ENCODE measurements around the gene SBF1. TPM values are rescaled to one million over a fixed set of nuclear protein-coding genes. Genes with fewer than 3 reads are reported as not detected.

SBF1 gene
- total and polyA plus RNA-seq, 2 of the 13 experiments (the other 11 are each of a cell fraction or from before 2014, with no cell fraction given) = 31.7 to 40.9 TPM

- no peak for TF ChIP-seq AKNA (CRISPR knock-in tag; IDR thresholded peaks at IDR 0.05; ENCODE audit: borderline replicate concordance)
- TF ChIP-seq LRRFIP1 (CRISPR knock-in tag; conservative IDR thresholded peaks at IDR 0.05) = no peak
- peak; percentile 79 for TF ChIP-seq SKI (IDR thresholded peaks at IDR 0.05; ENCODE audit: partially characterized antibody)
- TF ChIP-seq ZNF576 (CRISPR knock-in tag; IDR thresholded peaks at IDR 0.05) = no peak
- TF ChIP-seq ELK4 (CRISPR knock-in tag; IDR thresholded peaks at IDR 0.05; ENCODE audit: borderline replicate concordance) = no peak
- peak; percentile 90 for TF ChIP-seq SAP130 (CRISPR knock-in tag; IDR thresholded peaks at IDR 0.05; ENCODE audit: low read depth)
- peak; percentile 15 for TF ChIP-seq XRCC5 (optimal IDR thresholded peaks at IDR 0.05; ENCODE audit: low read length)
- TF ChIP-seq IKZF1 (IDR thresholded peaks at IDR 0.05) = no peak
- no peak for TF ChIP-seq ZNF572 (CRISPR knock-in tag; IDR thresholded peaks at IDR 0.05)
- no peak for TF ChIP-seq KIAA2018 (CRISPR knock-in tag; IDR thresholded peaks at IDR 0.05; ENCODE audit: borderline replicate concordance)
- TF ChIP-seq KDM2A (CRISPR knock-in tag; IDR thresholded peaks at IDR 0.05; ENCODE audit: borderline replicate concordance, low read depth) = no peak
- no peak for TF ChIP-seq SSRP1 (CRISPR knock-in tag; IDR thresholded peaks at IDR 0.05)
Observed at GRCh38 chr22:50396751-50397370, 78.0 kb downstream of the SBF1 start (continued).

Measured in HepG2 (cell line).